K562 (cell line): Measurements from ENCODE around the gene GLRA1. TPM values are rescaled to one million over a fixed set of nuclear protein-coding genes. Genes with fewer than 3 reads are reported as not detected.

Source experiments
- ATAC-seq: fragments of 200-7000 bp; cut with Tn5 transposase; 3 replicates; pipeline ENCODE4 v1.9.1; 2020; ENCODE audit warnings: moderate library complexity
- BruUV-seq: library from RNA; stranded (reverse); fragments of 400-500 nt; replicated peaks from 2 replicates; lab custom pipeline; 2021; lab: Mats Ljungman, UMichigan
- CTCF ChIA-PET: fragments of 300-600 bp; formaldehyde crosslinking; extraction: SDS; loops from one replicate; lab custom pipeline; 2021; ENCODE audit warnings: low intra/inter-chr PET ratio; lab: Yijun Ruan, JAX
- POLR2A ChIA-PET: fragments of 300-600, 350-650 bp; sonication (Branson Sonifier 250); formaldehyde crosslinking; extraction: SDS; loops from one replicate; lab custom pipeline; 2021; ENCODE audit warnings: antibody characterized with exemption, inconsistent platforms; lab: Yijun Ruan, JAX
- DNase-seq, 4 experiments: peaks; one replicate each; pipeline versions ENCODE4 v3.0.0 to v3.0.0-alpha.2; 2011 to 2018; ENCODE audit warnings: low spot score in 3 of 4, mixed read lengths in 3 of 4; ENCODE audit errors: extremely low read depth in 1 of 4
- FAIRE-seq: peaks from 2 replicates; lab custom pipeline; 2011; peaks lifted over from hg19 to GRCh38; lab: Jason Lieb, UNC
- H2AFZ ChIP-seq: 2 replicates; pipeline ENCODE4 v1.6.0; 2011; ENCODE audit warnings: low read depth, low read length, control low read depth, inconsistent platforms
- H3K27ac ChIP-seq: fragments of 200-600 bp; 3 replicates; pipeline ENCODE4 v1.8.0; 2011; ENCODE audit warnings: low read depth, mild to moderate bottlenecking, control low read depth, inconsistent platforms, low read length, moderate library complexity, mixed read lengths; ENCODE audit errors: extremely low read depth
- H3K27me3 ChIP-seq, 2 experiments: fragments of 300-600 bp in 1 of 2; 2 replicates in 1 of 2; 3 replicates in 1 of 2; pipeline versions ENCODE4 v1.6.0 to v1.8.0; 2011; ENCODE audit warnings: inconsistent platforms in 2 of 2, low read length in 2 of 2, mild to moderate bottlenecking in 1 of 2, mixed read lengths in 1 of 2, moderate library complexity in 1 of 2; ENCODE audit not compliant: control insufficient read depth in 2 of 2, insufficient read depth in 2 of 2
- H3K36me3 ChIP-seq: fragments of 300-600 bp; 3 replicates; pipeline ENCODE4 v1.8.0; 2011; ENCODE audit warnings: mild to moderate bottlenecking, low read length, inconsistent platforms; ENCODE audit not compliant: control insufficient read depth, insufficient read depth
- H3K4me1 ChIP-seq, 2 experiments: fragments of 200-600 bp in 1 of 2; replicated peaks in 1 of 2; 2 replicates in 1 of 2; 3 replicates in 1 of 2; pipeline versions ENCODE4 v1.5.1 to v1.8.0; 2011; ENCODE audit warnings: inconsistent platforms in 2 of 2, low read length in 2 of 2, mild to moderate bottlenecking in 1 of 2, mixed read lengths in 1 of 2, moderate library complexity in 1 of 2; ENCODE audit not compliant: control insufficient read depth in 2 of 2, insufficient read depth in 2 of 2
- H3K4me2 ChIP-seq: 2 replicates; pipeline ENCODE4 v1.6.1; 2011; ENCODE audit warnings: low read length, control low read depth, inconsistent platforms, mixed read lengths; ENCODE audit not compliant: insufficient read depth
- H3K4me3 ChIP-seq: fragments of 200-600 bp; sonication (generic), shearing (Covaris generic); 2 replicates; pipeline ENCODE4 v1.5.1; 2016; ENCODE audit warnings: control low read depth, inconsistent platforms
- H3K79me2 ChIP-seq: fragments of 200-600 bp; 3 replicates; pipeline ENCODE4 v1.8.0; 2011; ENCODE audit warnings: low read length, inconsistent platforms; ENCODE audit not compliant: control insufficient read depth, insufficient read depth
- H3K9ac ChIP-seq, 2 experiments: 2 replicates each; pipeline versions ENCODE4 v1.6.0 to v1.6.1; 2011; ENCODE audit warnings: low read depth in 2 of 2, low read length in 2 of 2, control low read depth in 1 of 2, inconsistent platforms in 1 of 2, mild to moderate bottlenecking in 1 of 2, mixed read lengths in 1 of 2; ENCODE audit not compliant: insufficient read depth in 1 of 2
- H3K9me1 ChIP-seq: one replicate; pipeline ENCODE4 v1.6.0; 2011; ENCODE audit warnings: inconsistent platforms, mild to moderate bottlenecking, low read length, moderate library complexity; ENCODE audit not compliant: control insufficient read depth, insufficient read depth
- H3K9me3 ChIP-seq: replicated peaks from 2 replicates; pipeline ENCODE4 v1.5.1; 2011; ENCODE audit warnings: low read depth, low read length, inconsistent platforms; ENCODE audit not compliant: control insufficient read depth, insufficient read depth
- H4K20me1 ChIP-seq: replicated peaks from 2 replicates; pipeline ENCODE4 v1.6.1; 2011; ENCODE audit warnings: low read length, inconsistent platforms, mixed read lengths; ENCODE audit not compliant: control insufficient read depth, insufficient read depth
- GTF2A2 ChIP-seq: IDR thresholded peaks from 2 replicates; pipeline ENCODE4 v1.6.1; 2016; ENCODE audit warnings: mild to moderate bottlenecking, missing genetic modification characterization, missing compliant biosample characterization
- SNIP1 ChIP-seq: fragments of 450-650 bp; IDR thresholded peaks from 2 replicates; pipeline ENCODE4 v1.7.1; 2017; ENCODE audit warnings: low read depth, mild to moderate bottlenecking
- TSHZ1 ChIP-seq: fragments of 250-450 bp; sonication (Bioruptor Pico); IDR thresholded peaks from 2 replicates; pipeline ENCODE4 v1.4.0; 2020; ENCODE audit warnings: mild to moderate bottlenecking, moderate library complexity
- ZNF23 ChIP-seq: fragments of 250-450 bp; sonication (Bioruptor Pico); IDR thresholded peaks from 2 replicates; pipeline ENCODE4 v1.4.0; 2020; ENCODE audit warnings: mild to moderate bottlenecking
- WGBS: fragments of 100-300 bp; shearing (Covaris generic); methylation state at CpG from one replicate; pipeline ENCODE4 v1.1.6; 2016; ENCODE audit warnings: low coverage, mixed read lengths; ENCODE audit not compliant: insufficient coverage; ENCODE audit errors: missing lambda C conversion rate; 5-methylcytosine and 5-hydroxymethylcytosine counted together
- in situ Hi-C: fragments of 300-500 bp; cut with MboI; formaldehyde crosslinking; loops from 4 replicates; pipeline ENCODE4 v1.15.0; 2018; ENCODE audit warnings: inconsistent platforms, mixed read lengths
- intact Hi-C: fragments of 100-400 bp; cut with micrococcal nuclease; formaldehyde crosslinking; loops from 2 replicates; pipeline ENCODE4 v1.14.2; 2022
- polyA plus RNA-seq, 8 experiments: library from polyadenylated mRNA; depleted of rRNA in 4 of 8; stranded (reverse) in 5 of 8; unstranded in 3 of 8; fragments of >200 nt; fragmentation: Nextera tagmentation in 2 of 8; fragmentation: Illumina TruSeq in 1 of 8; extraction: Ambion mirVana in 2 of 8; extraction: Trizol in 1 of 8; gene quantifications; 2 replicates each; pipeline versions ENCODE4 v1.2.1 to v1.2.3, GENCODE V29; 2011 to 2014; ENCODE audit warnings: inconsistent platforms in 1 of 8, missing spikeins in 1 of 8
- total RNA-seq, 7 experiments: library from RNA; depleted of rRNA in 6 of 7; stranded (reverse); fragments of >200 nt in 6 of 7; fragmentation: Illumina TruSeq in 2 of 7; extraction: Trizol in 2 of 7; gene quantifications; 2 replicates each; pipeline versions ENCODE4 v1.2.1 to v1.2.3, GENCODE V29; 2011 to 2021; ENCODE audit warnings: low replicate concordance in 1 of 7

The GLRA1 gene
- total and polyA plus RNA-seq, 9 of the 15 experiments (the other 6 are each of a cell fraction or from before 2014, with no cell fraction given) = not detected

GRCh38 chr5:151967865-151968264 lies 43.2 kb upstream of the GLRA1 start:
- H3K9ac ChIP-seq = no peak overlapping the region
- no peaks in the 10 kb centered on the region for H3K9me3 ChIP-seq
- no peaks in the 10 kb centered on the region for H3K9me1 ChIP-seq
- no peak overlapping the region for H2AFZ ChIP-seq
- H3K4me1 ChIP-seq = no peaks in the 10 kb centered on the region
- CTCF ChIA-PET = no interaction called here
- no peak overlapping the region for H3K4me2 ChIP-seq
- intact Hi-C loops = no loop called here
- no peak overlapping the region for H3K4me3 ChIP-seq
- in situ Hi-C loops = no loop called here
- no peaks in the 10 kb centered on the region for H3K79me2 ChIP-seq
- WGBS = 1% methylated on average over 6 of the region's 6 CpGs
- no peak overlapping the region for H3K27ac ChIP-seq
- POLR2A ChIA-PET = no interaction called here
- TF ChIP-seq TSHZ1 (CRISPR knock-in tag) = no peak
- no peak for TF ChIP-seq GTF2A2 (tag)
- no peak for TF ChIP-seq SNIP1
- TF ChIP-seq ZNF23 (CRISPR knock-in tag) = no peak
- TF ChIP-seq, all 486 proteins: peak for 0
- no peak for DNase-seq
- Histone ChIP-seq H3K27me3 (no peaks in the 10 kb centered on the region), H3K36me3 (no peaks in the 10 kb centered on the region), H4K20me1 (no peaks in the 10 kb centered on the region)
- no peak for FAIRE-seq
- BruUV-seq = no TSS peak
- ATAC-seq = no peak
